Panc1 (cell line): ENCODE results near the gene RAB1B.

Experiments used
- CTCF ChIP-seq: fragments of 450-650 bp; IDR thresholded peaks from 2 replicates; pipeline ENCODE4 v1.5.1; 2017; ENCODE audit warnings: mild to moderate bottlenecking
- POLR2AphosphoS5 ChIP-seq: IDR thresholded peaks from 2 replicates; pipeline ENCODE4 v1.6.1; 2012; ENCODE audit warnings: mild to moderate bottlenecking, low read depth, low read length, moderate library complexity

DNA sequence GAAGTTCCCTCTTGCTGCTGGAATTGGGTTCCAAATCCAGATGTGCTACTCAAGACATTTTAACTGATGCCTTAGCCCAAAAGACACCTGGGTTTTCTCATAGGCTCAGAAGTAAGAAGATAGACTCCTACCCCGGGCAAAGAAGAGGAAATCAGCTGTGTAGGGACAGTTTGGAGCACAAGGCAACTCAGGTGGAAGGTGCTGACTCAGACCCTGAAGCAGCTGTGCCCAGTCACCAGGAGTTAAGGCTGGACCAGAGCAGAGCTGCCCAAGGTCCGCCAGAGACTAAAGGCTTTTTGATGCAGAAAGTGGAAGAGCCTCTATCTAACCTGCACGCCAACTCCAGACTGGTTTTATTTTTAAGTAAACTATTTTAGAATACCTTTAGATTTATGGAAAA, 20.6 kb upstream of the RAB1B start:
- TF ChIP-seq CTCF = no peak
- TF ChIP-seq POLR2AphosphoS5 = no peak
